ENCODE data around the gene NRARP. TPM values are rescaled to one million over a fixed set of nuclear protein-coding genes. Genes with fewer than 3 reads are reported as not detected.

Gene NRARP
- polyA plus RNA-seq, 1 experiment, result 0.22 TPM

- ChIA-PET CTCF (interaction anchor here (1.2 kb wide), 1 partner anchor 129 kb away, joined by 8 read pairs; the partner anchor contains the start of genes EXD3 and NOXA1), POLR2A (interaction anchor here (0.5 to 1.3 kb wide), 3 partner anchors 53 to 228 kb away, joined by 3 to 4 read pairs (median 4); partner anchors contain the start of gene TUBB4B)
- DNase-seq (ENCODE audit: low read depth, low spot score), result no peak
- Histone ChIP-seq H3K4me3 (ENCODE audit: low read depth, low read length) (no peak overlapping the region), H3K9me3 (ENCODE audit: control insufficient read depth, insufficient read depth, low read length) (peaks cover 11% of the 10 kb centered on the region), H3K27ac (ENCODE audit: low read depth, low read length) (no peak overlapping the region), H3K27me3 (ENCODE audit: control insufficient read depth, insufficient read depth, low read length) (peaks cover 30% of the 10 kb centered on the region)
- TF ChIP-seq CTCF (IDR thresholded peaks at IDR 0.05; ENCODE audit: low read depth, low read length), result no peak
These were observed 7.9 kb downstream of the NRARP start for GRCh38 chr9:137294091-137294680.

- ChIA-PET CTCF (interaction anchor here (0.7 to 1.2 kb wide), 2 partner anchors 129 to 286 kb away, joined by 4 to 8 read pairs; partner anchors contain the start of genes EXD3 and NOXA1), POLR2A (interaction anchor here (0.7 to 1.3 kb wide), 2 partner anchors 8 to 53 kb away, joined by 4 to 11 read pairs; partner anchors contain the start of gene TUBB4B)
- peaks cover 24% of the 10 kb centered on the region for H3K27me3 ChIP-seq (ENCODE audit: control insufficient read depth, insufficient read depth, low read length)
- no peak overlapping the region for H3K27ac ChIP-seq (ENCODE audit: low read depth, low read length)
- DNase-seq (ENCODE audit: low read depth, low spot score), result no peak
- H3K4me3 ChIP-seq (ENCODE audit: low read depth, low read length), result no peak overlapping the region
- H3K9me3 ChIP-seq (ENCODE audit: control insufficient read depth, insufficient read depth, low read length), result peaks cover 11% of the 10 kb centered on the region
- TF ChIP-seq CTCF (IDR thresholded peaks at IDR 0.05; ENCODE audit: low read depth, low read length), result no peak
These were observed 8.5 kb downstream of the NRARP start for GRCh38 chr9:137293482-137294090.

GRCh38 chr9:137293094-137293481 lies 9.0 kb downstream of the NRARP start:
- DNase-seq (ENCODE audit: low read depth, low spot score), result no peak
- H3K27ac ChIP-seq (ENCODE audit: low read depth, low read length), result no peak overlapping the region
- H3K4me3 ChIP-seq (ENCODE audit: low read depth, low read length), result no peak overlapping the region
- no peak for TF ChIP-seq CTCF (IDR thresholded peaks at IDR 0.05; ENCODE audit: low read depth, low read length)
- CTCF ChIA-PET, result interaction anchor here (0.7 to 1.2 kb wide), 2 partner anchors 130 to 286 kb away, joined by 4 to 8 read pairs; partner anchors contain the start of genes EXD3 and NOXA1
- H3K27me3 ChIP-seq (ENCODE audit: control insufficient read depth, insufficient read depth, low read length), result peaks cover 19% of the 10 kb centered on the region
- POLR2A ChIA-PET, result interaction anchor here (0.7 kb wide), 1 partner anchor 9 kb away, joined by 11 read pairs; no protein-coding TSS in a partner anchor
- H3K9me3 ChIP-seq (ENCODE audit: control insufficient read depth, insufficient read depth, low read length), result peaks cover 11% of the 10 kb centered on the region

GRCh38 chr9:137286975-137287383 lies 15.1 kb downstream of the NRARP start:
- TF ChIP-seq CTCF (IDR thresholded peaks at IDR 0.05; ENCODE audit: low read depth, low read length), result peak; percentile 60
- H3K27ac ChIP-seq (ENCODE audit: low read depth, low read length), result no peak overlapping the region
- ChIA-PET CTCF (interaction anchor here (0.6 to 2.1 kb wide), 8 partner anchors 9 to 319 kb away, joined by 3 to 11 read pairs (median 4); partner anchors contain the start of genes ARRDC1 and EXD3), POLR2A (interaction anchor here (0.9 to 1.4 kb wide), 3 partner anchors 10 to 136 kb away, joined by 3 to 5 read pairs (median 4); partner anchors contain the start of genes EXD3 and TOR4A)
- DNase-seq (ENCODE audit: low read depth, low spot score), result no peak
- no peak overlapping the region for H3K4me3 ChIP-seq (ENCODE audit: low read depth, low read length)
- H3K27me3 ChIP-seq (ENCODE audit: control insufficient read depth, insufficient read depth, low read length), result no peaks in the 10 kb centered on the region
- H3K9me3 ChIP-seq (ENCODE audit: control insufficient read depth, insufficient read depth, low read length), result no peaks in the 10 kb centered on the region

Measured in AG04450 (cell line).